Epithelial cell of esophagus (primary cell): ENCODE measurements around the gene DYNC2H1.

Experiments used
- DNase-seq: peaks from one replicate; pipeline ENCODE4 v3.0.0; 2010; ENCODE audit warnings: low read depth
- H3K4me3 ChIP-seq: 2 replicates; pipeline ENCODE4 v1.5.1; 2011; ENCODE audit warnings: mild to moderate bottlenecking, low read length, control low read depth
- TF ChIP-seq, protein P1 (sequence below): IDR thresholded peaks from 2 replicates; pipeline ENCODE4 v1.5.1; 2011; ENCODE audit warnings: low read depth, mild to moderate bottlenecking, low read length, control low read depth, inconsistent platforms; ENCODE audit not compliant: insufficient read depth; ENCODE audit errors: missing control alignments

DYNC2H1 gene

DNA sequence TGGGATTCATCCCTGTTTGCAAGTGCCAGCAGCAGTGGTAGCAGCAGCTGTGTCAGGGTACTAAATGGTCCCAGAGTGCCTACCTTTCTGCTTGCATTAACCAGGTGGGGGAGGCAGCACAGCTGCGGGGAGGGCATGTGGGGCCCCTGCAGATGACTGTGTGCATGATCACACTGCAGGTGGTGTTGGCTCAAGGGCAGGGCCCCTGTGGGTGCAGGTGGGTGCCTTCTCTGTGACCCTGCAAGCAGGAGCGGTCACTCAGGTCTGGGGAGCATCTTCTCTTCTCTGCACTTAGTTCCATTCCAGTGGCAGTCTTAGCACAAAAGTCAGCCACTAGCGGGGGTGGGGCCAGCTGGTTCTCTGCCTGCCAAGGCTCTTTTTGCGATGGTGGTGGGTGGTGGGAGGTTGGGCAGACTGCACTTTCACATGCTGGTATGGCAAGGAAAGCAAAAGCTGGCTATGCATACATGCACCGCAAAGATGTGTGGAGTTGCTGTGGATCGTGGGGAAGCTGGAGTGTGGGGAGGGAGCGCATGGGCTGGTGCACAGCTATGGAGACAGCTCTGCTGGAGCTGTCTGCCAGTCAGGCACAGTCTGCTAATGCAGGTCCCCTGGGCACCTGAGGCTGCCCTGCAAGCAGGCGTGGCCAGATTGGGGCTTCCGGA lies 157.1 kb downstream of the DYNC2H1 start:
- no peak overlapping the region for H3K4me3 ChIP-seq
- DNase-seq: no peak
- TF ChIP-seq, protein P1, sequence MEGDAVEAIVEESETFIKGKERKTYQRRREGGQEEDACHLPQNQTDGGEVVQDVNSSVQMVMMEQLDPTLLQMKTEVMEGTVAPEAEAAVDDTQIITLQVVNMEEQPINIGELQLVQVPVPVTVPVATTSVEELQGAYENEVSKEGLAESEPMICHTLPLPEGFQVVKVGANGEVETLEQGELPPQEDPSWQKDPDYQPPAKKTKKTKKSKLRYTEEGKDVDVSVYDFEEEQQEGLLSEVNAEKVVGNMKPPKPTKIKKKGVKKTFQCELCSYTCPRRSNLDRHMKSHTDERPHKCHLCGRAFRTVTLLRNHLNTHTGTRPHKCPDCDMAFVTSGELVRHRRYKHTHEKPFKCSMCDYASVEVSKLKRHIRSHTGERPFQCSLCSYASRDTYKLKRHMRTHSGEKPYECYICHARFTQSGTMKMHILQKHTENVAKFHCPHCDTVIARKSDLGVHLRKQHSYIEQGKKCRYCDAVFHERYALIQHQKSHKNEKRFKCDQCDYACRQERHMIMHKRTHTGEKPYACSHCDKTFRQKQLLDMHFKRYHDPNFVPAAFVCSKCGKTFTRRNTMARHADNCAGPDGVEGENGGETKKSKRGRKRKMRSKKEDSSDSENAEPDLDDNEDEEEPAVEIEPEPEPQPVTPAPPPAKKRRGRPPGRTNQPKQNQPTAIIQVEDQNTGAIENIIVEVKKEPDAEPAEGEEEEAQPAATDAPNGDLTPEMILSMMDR: no peak

DNA sequence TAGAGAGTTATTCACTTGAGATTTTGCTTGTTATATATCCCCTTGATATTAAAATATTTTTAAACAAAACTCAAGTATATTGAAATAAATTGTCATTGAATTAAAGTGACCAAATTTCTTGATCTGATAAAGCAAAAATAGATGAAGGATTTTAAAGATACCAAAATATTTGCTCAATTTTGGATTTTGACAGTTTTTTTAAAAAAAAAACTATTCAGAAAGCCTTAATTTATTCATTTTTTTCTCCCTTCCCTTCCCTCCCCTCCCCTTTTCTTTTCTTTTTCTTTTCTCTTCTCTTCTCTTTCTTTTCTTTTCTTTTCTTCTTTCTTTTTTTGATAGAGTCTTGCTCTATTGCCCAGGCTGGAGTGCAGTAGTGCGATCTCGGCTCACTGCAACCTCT lies 163.7 kb downstream of the DYNC2H1 start:
- TF ChIP-seq, protein P1: no peak
- no peak overlapping the region for H3K4me3 ChIP-seq
- no peak for DNase-seq

DNA sequence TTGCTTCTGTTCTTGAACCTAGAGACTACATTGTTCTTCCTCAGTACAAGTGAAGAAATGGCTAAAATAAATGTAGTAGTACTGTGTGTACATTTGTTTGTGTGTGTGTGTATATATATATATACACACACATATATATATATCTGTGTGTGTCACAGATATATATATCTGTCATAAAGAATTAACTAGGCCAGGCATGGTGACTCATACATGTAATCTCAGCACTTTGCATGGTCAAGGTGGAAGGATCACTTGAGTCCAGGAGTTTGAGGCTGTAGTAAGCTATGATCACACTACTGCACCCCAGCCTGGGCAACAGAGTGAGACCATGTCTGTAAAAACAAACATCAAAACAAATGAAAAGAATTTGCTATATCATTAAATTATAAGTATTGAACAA lies 164.8 kb downstream of the DYNC2H1 start:
- no peak overlapping the region for H3K4me3 ChIP-seq
- peak; percentile 25 for DNase-seq
- TF ChIP-seq, protein P1: no peak

DNA sequence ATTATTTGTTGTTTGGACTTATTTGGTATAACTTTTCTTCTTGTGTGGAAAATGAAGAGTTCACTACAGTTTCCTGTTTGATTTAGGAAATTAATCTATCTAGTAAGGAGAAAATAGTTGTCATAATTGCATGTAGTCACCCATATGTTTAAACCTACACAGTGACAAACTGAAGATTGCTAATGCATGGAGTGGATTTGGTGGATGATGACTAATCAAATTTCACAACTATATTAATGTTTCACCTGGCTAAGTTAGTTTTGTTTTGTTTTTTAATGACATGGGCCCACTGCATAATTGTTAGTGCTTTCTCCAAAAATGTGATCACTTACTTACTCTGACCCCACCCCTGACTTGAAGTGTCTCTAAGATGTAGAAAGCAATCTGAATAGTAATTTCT lies 170.6 kb downstream of the DYNC2H1 start:
- no peak overlapping the region for H3K4me3 ChIP-seq
- TF ChIP-seq, protein P1: no peak
- peak; percentile 74 for DNase-seq

DNA sequence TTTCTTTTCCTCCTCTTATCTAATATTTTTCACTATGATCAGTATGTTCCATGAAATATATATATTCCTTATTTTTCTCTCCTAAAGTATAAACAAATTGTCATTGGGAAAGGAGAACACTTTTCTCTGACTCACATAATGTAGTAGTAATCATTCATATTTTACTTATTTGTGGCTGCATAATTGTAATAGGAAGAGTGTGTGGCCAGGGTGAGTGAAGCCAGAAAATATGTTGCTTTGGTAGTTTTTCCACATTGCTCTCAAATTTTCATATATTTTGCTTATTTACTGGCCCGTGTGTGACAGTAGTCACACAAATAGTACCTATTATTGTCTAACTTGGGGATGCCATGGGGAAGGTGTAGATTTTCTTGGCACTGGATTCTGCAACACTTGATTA lies 172.1 kb downstream of the DYNC2H1 start:
- H3K4me3 ChIP-seq: no peak overlapping the region
- TF ChIP-seq, protein P1: no peak
- DNase-seq: peak; percentile 47

DNA sequence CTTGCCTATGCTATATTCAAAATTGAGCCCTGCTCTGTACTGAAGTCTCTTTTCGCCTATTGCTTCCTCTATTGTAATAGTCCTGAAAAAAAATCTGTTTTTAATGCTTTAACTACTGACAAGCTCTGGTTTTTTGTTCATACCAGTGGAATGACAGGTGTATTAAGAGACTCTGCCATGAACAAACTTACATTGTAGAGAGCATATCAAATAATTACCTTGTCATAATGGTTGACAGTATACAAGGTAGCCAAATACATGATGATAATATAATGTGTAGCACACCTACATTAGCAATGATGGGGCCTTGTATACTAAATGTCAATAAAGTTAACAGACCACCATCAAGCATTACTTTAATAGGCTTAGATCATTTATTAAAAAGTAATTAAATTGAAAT lies 175.0 kb downstream of the DYNC2H1 start:
- TF ChIP-seq, protein P1: no peak
- DNase-seq: no peak
- no peak overlapping the region for H3K4me3 ChIP-seq

DNA sequence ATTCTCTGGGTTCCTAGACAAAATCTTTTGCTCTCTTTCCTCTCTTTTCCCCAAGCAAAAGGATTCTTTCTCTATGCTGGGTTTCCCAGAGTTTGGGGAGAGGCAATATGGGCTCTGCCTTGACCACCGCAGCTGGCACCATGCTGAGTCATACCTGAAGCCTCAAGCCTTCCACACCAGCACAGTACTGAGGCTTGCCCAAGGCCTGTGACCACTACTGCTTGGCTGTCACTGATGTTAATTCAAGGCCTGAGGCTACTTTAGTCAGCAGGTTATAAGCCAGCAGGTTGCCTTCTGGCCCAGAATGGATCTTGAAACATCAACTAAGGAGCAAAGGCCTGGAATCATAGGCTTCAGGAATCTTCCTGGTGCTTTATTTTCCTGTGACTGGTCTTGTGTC lies 185.3 kb downstream of the DYNC2H1 start:
- DNase-seq: peak; percentile 31
- H3K4me3 ChIP-seq: no peak overlapping the region
- TF ChIP-seq, protein P1: no peak
